GM12878 (cell line): ENCODE data around the gene PCDHGC5. TPM values are rescaled to one million over a fixed set of nuclear protein-coding genes. Genes with fewer than 3 reads are reported as not detected.

Experiments
- ATAC-seq: fragments of 200-7000 bp; cut with Tn5 transposase; 3 replicates; pipeline ENCODE4 v1.9.1; 2020; ENCODE audit warnings: mild to moderate bottlenecking, moderate library complexity
- BruUV-seq: library from RNA; stranded (reverse); fragments of 400-500 nt; replicated peaks from 2 replicates; lab custom pipeline; 2021; lab: Mats Ljungman, UMichigan
- CTCF ChIA-PET: fragments of 300-600 bp; sonication (Branson Sonifier 250); formaldehyde crosslinking; extraction: SDS; loops from one replicate; lab custom pipeline; 2021; ENCODE audit warnings: inconsistent platforms; lab: Yijun Ruan, JAX
- POLR2A ChIA-PET: fragments of 350-600 bp; formaldehyde crosslinking; extraction: SDS; loops from one replicate; lab custom pipeline; 2021; ENCODE audit warnings: inconsistent platforms; lab: Charles Lee
- RAD21 ChIA-PET: fragments of 300-600 bp; sonication (Branson Sonifier 250); formaldehyde crosslinking; loops from one replicate; lab custom pipeline; 2023; ENCODE audit warnings: antibody characterized with exemption; ENCODE audit not compliant: unreplicated experiment; lab: Charles Lee
- SMC1A ChIA-PET: fragments of 300-600 bp; sonication (Branson Sonifier 250); formaldehyde crosslinking; loops from one replicate; lab custom pipeline; 2023; ENCODE audit not compliant: unreplicated experiment, uncharacterized antibody; lab: Charles Lee
- DNase-seq: peaks from one replicate; pipeline ENCODE4 v3.0.0-alpha.2; 2011; ENCODE audit warnings: low read depth, low spot score
- FAIRE-seq: peaks from 3 replicates; lab custom pipeline; 2011; peaks lifted over from hg19 to GRCh38; lab: Jason Lieb, UNC
- H2AFZ ChIP-seq: 2 replicates; pipeline ENCODE4 v1.6.0; 2011; ENCODE audit warnings: low read depth, low read length, control low read depth; ENCODE audit not compliant: control insufficient read depth
- H3K27ac ChIP-seq: 2 replicates; pipeline ENCODE4 v1.5.1; 2011; ENCODE audit warnings: control low read depth; ENCODE audit not compliant: control insufficient read depth, insufficient read depth
- H3K27me3 ChIP-seq, 2 experiments: replicated peaks in 1 of 2; 2 replicates each; pipeline versions ENCODE4 v1.6.0 to v1.6.1; 2011; ENCODE audit warnings: low read length in 1 of 2; ENCODE audit not compliant: control insufficient read depth in 2 of 2, insufficient read depth in 2 of 2
- H3K36me3 ChIP-seq, 2 experiments: 2 replicates each; pipeline ENCODE4 v1.5.1; 2011; ENCODE audit warnings: low read length in 1 of 2; ENCODE audit not compliant: control insufficient read depth in 2 of 2, insufficient read depth in 2 of 2
- H3K4me1 ChIP-seq: 2 replicates; pipeline ENCODE4 v1.6.1; 2011; ENCODE audit warnings: mild to moderate bottlenecking, low read length, moderate library complexity, mixed read lengths; ENCODE audit not compliant: control insufficient read depth, insufficient read depth
- H3K4me2 ChIP-seq: 2 replicates; pipeline ENCODE4 v1.6.0; 2011; ENCODE audit warnings: control low read depth; ENCODE audit not compliant: control insufficient read depth, insufficient read depth
- H3K4me3 ChIP-seq: fragments of 200-600 bp; sonication (generic); 2 replicates; pipeline ENCODE4 v1.5.1; 2016
- H3K79me2 ChIP-seq: 2 replicates; pipeline ENCODE4 v1.6.0; 2011; ENCODE audit warnings: low read length; ENCODE audit not compliant: control insufficient read depth, insufficient read depth
- H3K9ac ChIP-seq: 2 replicates; pipeline ENCODE4 v1.8.0; 2011; ENCODE audit warnings: low read length, control low read depth, mixed read lengths; ENCODE audit not compliant: control insufficient read depth, insufficient read depth
- H3K9me3 ChIP-seq: replicated peaks from 3 replicates; pipeline ENCODE4 v1.5.1; 2011; ENCODE audit warnings: mild to moderate bottlenecking, low read length; ENCODE audit not compliant: control insufficient read depth, insufficient read depth
- H4K20me1 ChIP-seq: 2 replicates; pipeline ENCODE4 v1.6.0; 2011; ENCODE audit not compliant: control insufficient read depth, insufficient read depth
- POLR2AphosphoS5 ChIP-seq: IDR thresholded peaks from 2 replicates; pipeline ENCODE4 v1.6.1; 2011; ENCODE audit warnings: mild to moderate bottlenecking, low read length, inconsistent platforms
- POU2F2 ChIP-seq: IDR thresholded peaks from 3 replicates; pipeline ENCODE4 v1.6.1; 2011; ENCODE audit warnings: low read depth, mild to moderate bottlenecking, low read length, borderline replicate concordance
- YBX1 ChIP-seq: fragments of 450-650 bp; IDR thresholded peaks from 2 replicates; pipeline ENCODE4 v1.6.1; 2016; ENCODE audit warnings: antibody characterized with exemption
- YY1 ChIP-seq: IDR thresholded peaks from 2 replicates; pipeline ENCODE4 v1.6.1; 2011; ENCODE audit warnings: low read depth, mild to moderate bottlenecking, low read length
- WGBS: methylation state at CpG from one replicate; pipeline ENCODE4 v1.1.6; 2016; ENCODE audit warnings: low lambda C conversion rate; ENCODE audit not compliant: insufficient replicate concordance, insufficient coverage; ENCODE audit errors: missing lambda C conversion rate; 5-methylcytosine and 5-hydroxymethylcytosine counted together
- in situ Hi-C: fragments of 300-500 bp; cut with MboI; formaldehyde crosslinking; loops from 9 replicates; pipeline ENCODE4 v1.14.3; 2018; ENCODE audit warnings: mixed read lengths
- intact Hi-C: fragments of 100-400 bp; cut with micrococcal nuclease; formaldehyde crosslinking; loops from one replicate; pipeline ENCODE4 v1.14.2; 2022; ENCODE audit not compliant: unreplicated experiment
- polyA plus RNA-seq, 11 experiments: library from polyadenylated mRNA; depleted of rRNA in 4 of 11; unstranded in 6 of 11; stranded (reverse) in 5 of 11; fragments of >200 nt; fragmentation: Nextera tagmentation in 4 of 11; fragmentation: Illumina TruSeq in 1 of 11; extraction: Ambion mirVana in 4 of 11; extraction: Trizol in 1 of 11; gene quantifications; 1 replicate in 1 of 11; 2 replicates in 10 of 11; pipeline versions ENCODE4 v1.2.1 to v1.2.3, GENCODE V29; 2011 to 2016; ENCODE audit warnings: inconsistent platforms in 2 of 11, missing spikeins in 2 of 11, low read depth in 1 of 11
- total RNA-seq, 4 experiments: library from RNA; depleted of rRNA in 3 of 4; stranded (reverse); fragments of >200 nt in 3 of 4; fragmentation: Illumina TruSeq in 1 of 4; extraction: Trizol in 1 of 4; gene quantifications; 2 replicates each; pipeline versions ENCODE4 v1.2.1 to v1.2.3, GENCODE V29; 2013 to 2021
- TF ChIP-seq, protein P1 (sequence below): IDR thresholded peaks from 2 replicates; pipeline ENCODE4 v1.6.1; 2012; ENCODE audit warnings: low read depth, low read length, improper control_type of control experiment

The PCDHGC5 gene
- total and polyA plus RNA-seq, 10 of the 15 experiments (the other 5 are each of a cell fraction or from before 2014, with no cell fraction given): 0.05 to 0.87 (median 0.18) TPM; not detected in 2

DNA sequence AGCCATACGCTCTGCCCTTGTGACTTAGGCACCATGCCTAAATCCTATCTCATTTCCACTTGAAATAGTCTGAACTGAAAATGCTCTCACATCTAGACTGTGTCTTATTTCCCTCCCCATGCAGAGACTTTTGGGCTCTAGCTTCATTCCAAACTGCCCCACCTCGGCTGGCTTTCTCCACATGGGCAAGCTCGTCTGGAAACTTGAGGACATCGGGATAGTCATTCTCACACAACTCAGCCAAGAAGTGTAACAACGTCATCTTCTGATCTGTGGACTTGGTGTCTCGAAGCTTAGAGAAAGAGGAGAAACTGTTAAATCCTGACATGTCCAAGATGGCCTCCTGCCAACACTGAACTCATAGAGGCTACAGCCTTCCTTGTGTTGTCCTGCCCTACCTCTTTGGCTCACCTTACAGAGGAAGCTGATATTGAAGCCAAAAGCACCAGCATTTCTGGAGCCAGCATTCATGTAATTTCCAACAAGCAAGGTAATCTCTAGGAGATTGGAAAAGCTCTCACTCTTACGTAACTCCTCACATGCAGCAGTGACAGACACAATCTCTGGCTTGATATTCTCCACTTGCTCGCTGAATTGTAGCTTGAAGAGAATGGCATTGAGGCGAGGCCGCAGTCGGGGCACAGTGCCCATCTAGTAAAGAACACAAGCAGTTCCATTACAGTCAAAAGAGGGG lies 39.6 kb downstream of the PCDHGC5 start:
- Histone ChIP-seq H3K4me3 (no peak overlapping the region), H3K27ac (0 out of 2 replicates have a peak overlapping the region, but pooled peaks have one; percentile 0), H4K20me1 (no peaks in the 10 kb centered on the region), H3K4me2 (no peak overlapping the region), H3K79me2 (no peaks in the 10 kb centered on the region), H3K9me3 (no peaks in the 10 kb centered on the region), H3K9ac (no peak overlapping the region), H3K36me3 (peaks cover 14 to 38% of the 10 kb centered on the region in 2 experiments), H3K27me3 (no peaks in the 10 kb centered on the region), H3K4me1 (peaks cover 38% of the 10 kb centered on the region), H2AFZ (no peak overlapping the region)
- no peak for FAIRE-seq
- RAD21 ChIA-PET: interaction anchor here (1.3 to 6.1 kb wide), 8 partner anchors 17 to 116 kb away, joined by 3 to 54 read pairs (median 7); partner anchors contain the start of genes PCDHGA10, PCDHGA11, PCDHGA12 and PCDHGC3
- intact Hi-C loops: no loop called here
- CTCF ChIA-PET: interaction anchor here (1.1 to 11.2 kb wide), 15 partner anchors 9 to 116 kb away, joined by 3 to 194 read pairs (median 14); partner anchors contain the start of genes PCDHGA10, PCDHGA11, PCDHGB7 and PCDHGC3
- BruUV-seq: no TSS peak
- SMC1A ChIA-PET: interaction anchor here (1.0 to 13.7 kb wide), 10 partner anchors 9 to 208 kb away, joined by 3 to 176 read pairs (median 8); partner anchors contain the start of genes PCDHGA10, PCDHGA12, PCDHGC3 and TAF7
- WGBS: 87% methylated on average over 11 of the region's 11 CpGs
- POLR2A ChIA-PET: interaction anchor here (0.6 to 1.4 kb wide), 3 partner anchors 15 to 22 kb away, joined by 3 to 7 read pairs (median 3); no protein-coding TSS in a partner anchor
- in situ Hi-C loops: loop anchor here (5.0 kb wide), 1 partner anchor 51 kb away; the partner anchor contains the start of gene PCDHGC3
- ATAC-seq: no peak
- DNase-seq: no peak
- TF ChIP-seq, protein P1, sequence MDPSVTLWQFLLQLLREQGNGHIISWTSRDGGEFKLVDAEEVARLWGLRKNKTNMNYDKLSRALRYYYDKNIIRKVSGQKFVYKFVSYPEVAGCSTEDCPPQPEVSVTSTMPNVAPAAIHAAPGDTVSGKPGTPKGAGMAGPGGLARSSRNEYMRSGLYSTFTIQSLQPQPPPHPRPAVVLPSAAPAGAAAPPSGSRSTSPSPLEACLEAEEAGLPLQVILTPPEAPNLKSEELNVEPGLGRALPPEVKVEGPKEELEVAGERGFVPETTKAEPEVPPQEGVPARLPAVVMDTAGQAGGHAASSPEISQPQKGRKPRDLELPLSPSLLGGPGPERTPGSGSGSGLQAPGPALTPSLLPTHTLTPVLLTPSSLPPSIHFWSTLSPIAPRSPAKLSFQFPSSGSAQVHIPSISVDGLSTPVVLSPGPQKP: no peak
- no peak for TF ChIP-seq POU2F2
- no peak for TF ChIP-seq POLR2AphosphoS5
- TF ChIP-seq YY1: 0 out of 2 replicates have a peak, but pooled peaks have one; percentile 15
- TF ChIP-seq YBX1: no peak
- TF ChIP-seq, all 136 proteins: peak for 1
